MM.1S (cell line): Measurements from ENCODE around the gene C5orf15.

ENCODE experiments used
- EZH2 ChIP-seq: fragments of 300-600 bp; sonication (generic); optimal IDR thresholded peaks from 2 replicates; pipeline ENCODE3; 2017; ENCODE audit warnings: low read depth, mild to moderate bottlenecking, antibody characterized with exemption, low read length, mixed read lengths
- TF ChIP-seq, protein P1 (sequence below): fragments of 300-600 bp; sonication (generic); IDR thresholded peaks from 2 replicates; pipeline ENCODE4 v1.5.1; 2016; ENCODE audit warnings: antibody characterized with exemption, low read length, mixed read lengths

DNA sequence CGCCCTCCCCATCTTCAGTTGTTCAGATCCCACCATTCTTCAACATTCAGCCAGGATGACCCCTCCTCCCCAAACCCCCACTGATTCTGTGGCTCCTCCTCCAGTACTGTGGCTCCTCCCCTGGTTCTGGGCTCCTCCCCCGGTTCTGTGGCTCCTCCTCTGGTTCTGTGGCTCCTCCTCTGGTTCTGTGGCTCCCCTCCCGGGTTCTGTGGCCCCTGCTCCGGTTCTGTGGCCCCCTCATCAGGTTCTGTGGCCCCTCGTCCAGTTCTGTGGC lies 32.8 kb downstream of the C5orf15 start:
- TF ChIP-seq, protein P1, sequence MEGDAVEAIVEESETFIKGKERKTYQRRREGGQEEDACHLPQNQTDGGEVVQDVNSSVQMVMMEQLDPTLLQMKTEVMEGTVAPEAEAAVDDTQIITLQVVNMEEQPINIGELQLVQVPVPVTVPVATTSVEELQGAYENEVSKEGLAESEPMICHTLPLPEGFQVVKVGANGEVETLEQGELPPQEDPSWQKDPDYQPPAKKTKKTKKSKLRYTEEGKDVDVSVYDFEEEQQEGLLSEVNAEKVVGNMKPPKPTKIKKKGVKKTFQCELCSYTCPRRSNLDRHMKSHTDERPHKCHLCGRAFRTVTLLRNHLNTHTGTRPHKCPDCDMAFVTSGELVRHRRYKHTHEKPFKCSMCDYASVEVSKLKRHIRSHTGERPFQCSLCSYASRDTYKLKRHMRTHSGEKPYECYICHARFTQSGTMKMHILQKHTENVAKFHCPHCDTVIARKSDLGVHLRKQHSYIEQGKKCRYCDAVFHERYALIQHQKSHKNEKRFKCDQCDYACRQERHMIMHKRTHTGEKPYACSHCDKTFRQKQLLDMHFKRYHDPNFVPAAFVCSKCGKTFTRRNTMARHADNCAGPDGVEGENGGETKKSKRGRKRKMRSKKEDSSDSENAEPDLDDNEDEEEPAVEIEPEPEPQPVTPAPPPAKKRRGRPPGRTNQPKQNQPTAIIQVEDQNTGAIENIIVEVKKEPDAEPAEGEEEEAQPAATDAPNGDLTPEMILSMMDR: no peak
- TF ChIP-seq EZH2: no peak
